Mesenchymal stem cell (in vitro differentiated cells and primary cell): ENCODE measurements around the gene SPRR2D.
"Not testable (repeated sequence)": the region's sequence is repeated elsewhere in the genome, so short reads cannot be mapped to it uniquely, and the experiment has no call there.

Source experiments
- DNase-seq: peaks from one replicate; pipeline ENCODE4 v3.0.0-alpha.2; 2013
- H2AFZ ChIP-seq: one replicate; pipeline ENCODE4 v1.6.1; 2013; ENCODE audit warnings: low read depth, mild to moderate bottlenecking, control low read depth, inconsistent platforms, low read length, moderate library complexity
- H2AK5ac ChIP-seq: 2 replicates; pipeline ENCODE4 v1.6.1; 2013; ENCODE audit warnings: low read length, moderate library complexity, mild to moderate bottlenecking, inconsistent platforms; ENCODE audit not compliant: severe bottlenecking
- H2BK120ac ChIP-seq: one replicate; pipeline ENCODE4 v1.6.1; 2013; ENCODE audit warnings: low read depth, mild to moderate bottlenecking, inconsistent platforms, low read length, moderate library complexity
- H2BK12ac ChIP-seq, 2 experiments: one replicate each; pipeline ENCODE4 v1.6.1; 2013; ENCODE audit warnings: inconsistent platforms in 2 of 2, low read length in 2 of 2, mild to moderate bottlenecking in 2 of 2, moderate library complexity in 2 of 2, control low read depth in 1 of 2
- H2BK15ac ChIP-seq: one replicate; pipeline ENCODE4 v1.6.1; 2013; ENCODE audit warnings: mild to moderate bottlenecking, low read depth, inconsistent platforms; ENCODE audit not compliant: poor library complexity, severe bottlenecking
- H2BK5ac ChIP-seq: 2 replicates; pipeline ENCODE4 v1.6.1; 2013; ENCODE audit warnings: low read depth, mild to moderate bottlenecking, low read length, control low read depth, inconsistent platforms; ENCODE audit not compliant: poor library complexity, severe bottlenecking
- H3K14ac ChIP-seq, 2 experiments: one replicate each; pipeline ENCODE4 v1.6.1; 2013; ENCODE audit warnings: inconsistent platforms in 2 of 2, low read length in 2 of 2, control low read depth in 1 of 2, mild to moderate bottlenecking in 1 of 2, moderate library complexity in 1 of 2
- H3K18ac ChIP-seq, 2 experiments: one replicate each; pipeline ENCODE4 v1.6.1; 2013; ENCODE audit warnings: inconsistent platforms in 2 of 2, low read length in 2 of 2, control low read depth in 1 of 2, low read depth in 1 of 2, mild to moderate bottlenecking in 1 of 2
- H3K23ac ChIP-seq, 2 experiments: one replicate each; pipeline ENCODE4 v1.6.1; 2013; ENCODE audit warnings: inconsistent platforms in 2 of 2, low read length in 2 of 2, mild to moderate bottlenecking in 2 of 2, moderate library complexity in 2 of 2, control low read depth in 1 of 2
- H3K27ac ChIP-seq: 2 replicates; pipeline ENCODE4 v1.5.1; 2013; ENCODE audit warnings: mild to moderate bottlenecking, moderate library complexity, low read length, control low read depth, inconsistent platforms; ENCODE audit not compliant: poor library complexity, severe bottlenecking
- H3K27me3 ChIP-seq, 2 experiments: 2 replicates each; pipeline versions ENCODE4 v1.6.1 to v1.7.0; 2013; ENCODE audit warnings: low read length in 2 of 2, mild to moderate bottlenecking in 2 of 2, moderate library complexity in 2 of 2, control low read depth in 1 of 2, inconsistent platforms in 1 of 2; ENCODE audit not compliant: control insufficient read depth in 1 of 2, insufficient read depth in 1 of 2
- H3K36me3 ChIP-seq, 2 experiments: 2 replicates each; pipeline versions ENCODE4 v1.6.1 to v1.7.0; 2013; ENCODE audit warnings: low read length in 2 of 2, control low read depth in 1 of 2, inconsistent platforms in 1 of 2, low read depth in 1 of 2, mild to moderate bottlenecking in 1 of 2; ENCODE audit not compliant: insufficient read depth in 2 of 2, control insufficient read depth in 1 of 2
- H3K4ac ChIP-seq, 2 experiments: one replicate each; pipeline ENCODE4 v1.6.1; 2013; ENCODE audit warnings: inconsistent platforms in 2 of 2, low read length in 2 of 2, mild to moderate bottlenecking in 2 of 2, moderate library complexity in 2 of 2, control low read depth in 1 of 2, low read depth in 1 of 2
- H3K4me1 ChIP-seq: 2 replicates; pipeline ENCODE4 v1.6.1; 2013; ENCODE audit warnings: low read depth, low read length, control low read depth; ENCODE audit not compliant: control insufficient read depth, insufficient read depth
- H3K4me2 ChIP-seq: 2 replicates; pipeline ENCODE4 v1.6.1; 2013; ENCODE audit warnings: low read length, mild to moderate bottlenecking, inconsistent platforms; ENCODE audit not compliant: poor library complexity, severe bottlenecking
- H3K4me3 ChIP-seq, 2 experiments: 2 replicates each; pipeline versions ENCODE4 v1.5.1 to v1.7.0; 2013; ENCODE audit warnings: low read length in 2 of 2, mild to moderate bottlenecking in 2 of 2, control low read depth in 1 of 2, low read depth in 1 of 2; ENCODE audit not compliant: insufficient read depth in 1 of 2
- H3K79me1 ChIP-seq: replicated peaks from 2 replicates; pipeline ENCODE4 v1.6.1; 2013; ENCODE audit warnings: mild to moderate bottlenecking, control low read depth, low read length, inconsistent platforms; ENCODE audit not compliant: poor library complexity, severe bottlenecking
- H3K9ac ChIP-seq: 2 replicates; pipeline ENCODE4 v1.7.0; 2013; ENCODE audit warnings: mild to moderate bottlenecking, low read length, moderate library complexity
- H3K9me3 ChIP-seq: 2 replicates; pipeline ENCODE4 v1.7.0; 2013; ENCODE audit warnings: mild to moderate bottlenecking, low read length; ENCODE audit not compliant: control insufficient read depth
- H4K8ac ChIP-seq: one replicate; pipeline ENCODE4 v1.6.1; 2013; ENCODE audit warnings: inconsistent platforms, mild to moderate bottlenecking, low read length, moderate library complexity
- H4K91ac ChIP-seq: one replicate; pipeline ENCODE4 v1.6.1; 2013; ENCODE audit warnings: mild to moderate bottlenecking, low read length, inconsistent platforms
- WGBS: methylation state at CpG from one replicate; pipeline ENCODE4 v1.1.7; 2013; ENCODE audit warnings: mixed read lengths; 5-methylcytosine and 5-hydroxymethylcytosine counted together

Gene SPRR2D

GRCh38 chr1:153057375-153057774, 16.5 kb upstream of the SPRR2D start, which contains the start of gene SPRR2A:
Gene SPRR2A, minus strand, starts transcription at chr1:153057512. Its CDS starts 777 bp downstream, at chr1:153056735.
- no peaks in the 10 kb centered on the region for H3K79me1 ChIP-seq
- H3K18ac ChIP-seq = no peak within 1 kb of the TSS
- no peak within 1 kb of the TSS for H3K9ac ChIP-seq
- H2BK12ac ChIP-seq = no peak within 1 kb of the TSS
- H2AK5ac ChIP-seq = no peak within 1 kb of the TSS
- H2BK5ac ChIP-seq = no peak within 1 kb of the TSS
- 37% methylated on average over 2 of the region's 2 CpGs for WGBS
- DNase-seq = no peak
- H3K36me3 ChIP-seq = no peaks in the 10 kb centered on the region
- H4K91ac ChIP-seq = no peak within 1 kb of the TSS
- no peak within 1 kb of the TSS for H2BK120ac ChIP-seq
- H3K27ac ChIP-seq = no peak within 1 kb of the TSS
- no peak within 1 kb of the TSS for H3K23ac ChIP-seq
- H3K4ac ChIP-seq = no peak within 1 kb of the TSS
- no peak within 1 kb of the TSS for H3K4me3 ChIP-seq
- H2BK15ac ChIP-seq = no peak within 1 kb of the TSS
- H3K4me1 ChIP-seq = no peaks in the 10 kb centered on the region
- no peak within 1 kb of the TSS for H2AFZ ChIP-seq
- no peak within 1 kb of the TSS for H4K8ac ChIP-seq
- H3K27me3 ChIP-seq = peaks cover 0 to 8% of the 10 kb centered on the region in 2 experiments
- H3K4me2 ChIP-seq = no peak within 1 kb of the TSS
- no peak within 1 kb of the TSS for H3K14ac ChIP-seq
- H3K9me3 ChIP-seq = no peaks in the 10 kb centered on the region

GRCh38 chr1:153056111-153056510, 15.2 kb upstream of the SPRR2D start:
- H3K23ac ChIP-seq, H2BK5ac ChIP-seq, H3K14ac ChIP-seq, H3K9me3 ChIP-seq, H2AK5ac ChIP-seq, H4K91ac ChIP-seq, H3K4me2 ChIP-seq, H3K4me1 ChIP-seq, DNase-seq, H3K4me3 ChIP-seq, H3K79me1 ChIP-seq, H3K4ac ChIP-seq, H2AFZ ChIP-seq, H3K9ac ChIP-seq, H3K36me3 ChIP-seq, H2BK15ac ChIP-seq, H3K27ac ChIP-seq, H2BK120ac ChIP-seq, H4K8ac ChIP-seq, H2BK12ac ChIP-seq, H3K18ac ChIP-seq: not testable (repeated sequence)
- WGBS = 24% methylated on average over 3 of the region's 3 CpGs
- peaks cover 0 to 10% of the 10 kb centered on the region in 2 experiments for H3K27me3 ChIP-seq

GRCh38 chr1:153049211-153049610, 8.3 kb upstream of the SPRR2D start:
- Histone ChIP-seq H3K9me3 (peaks cover 12% of the 10 kb centered on the region), H3K36me3 (no peaks in the 10 kb centered on the region), H2BK12ac (no peak overlapping the region), H3K79me1 (no peaks in the 10 kb centered on the region), H3K4me3 (no peak overlapping the region), H4K8ac (no peak overlapping the region), H3K14ac (no peak overlapping the region), H3K18ac (no peak overlapping the region), H3K9ac (no peak overlapping the region), H3K27ac (no peak overlapping the region), H2AK5ac (no peak overlapping the region), H3K23ac (no peak overlapping the region), H2BK5ac (no peak overlapping the region), H2BK15ac (no peak overlapping the region), H3K27me3 (peaks cover 0 to 4% of the 10 kb centered on the region in 2 experiments), H3K4me1 (no peaks in the 10 kb centered on the region), H3K4ac (no peak overlapping the region), H3K4me2 (no peak overlapping the region), H2BK120ac (no peak overlapping the region), H2AFZ (no peak overlapping the region), H4K91ac (no peak overlapping the region)
- 56% methylated on average over 2 of the region's 2 CpGs for WGBS
- DNase-seq = no peak

- Histone ChIP-seq H3K4me2 (no peak overlapping the region), H4K91ac (no peak overlapping the region), H3K14ac (no peak overlapping the region), H2BK15ac (no peak overlapping the region), H3K9ac (no peak overlapping the region), H2AFZ (no peak overlapping the region), H2BK120ac (no peak overlapping the region), H3K4me1 (no peaks in the 10 kb centered on the region), H3K27me3 (no peaks in the 10 kb centered on the region), H3K4ac (no peak overlapping the region), H3K79me1 (no peaks in the 10 kb centered on the region), H2AK5ac (no peak overlapping the region), H3K36me3 (no peaks in the 10 kb centered on the region), H3K4me3 (no peak overlapping the region), H2BK5ac (no peak overlapping the region), H3K9me3 (no peaks in the 10 kb centered on the region), H3K27ac (no peak overlapping the region), H3K23ac (no peak overlapping the region), H4K8ac (no peak overlapping the region), H2BK12ac (no peak overlapping the region), H3K18ac (no peak overlapping the region)
- WGBS = no CpG with 5 or more reads among the region's 1 CpG
- DNase-seq = no peak
These were observed 5.7 kb downstream of the SPRR2D start for GRCh38 chr1:153035211-153035610.
